Suprapubic skin (tissue), 3 donors: ENCODE measurements around the gene HTR1D.

Experiments
- EP300 ChIP-seq: sonication (generic); formaldehyde crosslinking; IDR thresholded peaks from one replicate; pipeline ENCODE4 v1.6.1; 2017; ENCODE audit warnings: antibody characterized with exemption
- TF ChIP-seq, protein P1 (sequence below), 2 donors: fragments of 200-600 bp in 1 of 2; fragments of 450-650 bp in 1 of 2; sonication (generic) in 1 of 2; IDR thresholded peaks; one replicate each; pipeline ENCODE4 v1.5.1; 2016 to 2019; ENCODE audit warnings: antibody characterized with exemption in 2 of 2, mild to moderate bottlenecking in 1 of 2, moderate library complexity in 1 of 2

DNA sequence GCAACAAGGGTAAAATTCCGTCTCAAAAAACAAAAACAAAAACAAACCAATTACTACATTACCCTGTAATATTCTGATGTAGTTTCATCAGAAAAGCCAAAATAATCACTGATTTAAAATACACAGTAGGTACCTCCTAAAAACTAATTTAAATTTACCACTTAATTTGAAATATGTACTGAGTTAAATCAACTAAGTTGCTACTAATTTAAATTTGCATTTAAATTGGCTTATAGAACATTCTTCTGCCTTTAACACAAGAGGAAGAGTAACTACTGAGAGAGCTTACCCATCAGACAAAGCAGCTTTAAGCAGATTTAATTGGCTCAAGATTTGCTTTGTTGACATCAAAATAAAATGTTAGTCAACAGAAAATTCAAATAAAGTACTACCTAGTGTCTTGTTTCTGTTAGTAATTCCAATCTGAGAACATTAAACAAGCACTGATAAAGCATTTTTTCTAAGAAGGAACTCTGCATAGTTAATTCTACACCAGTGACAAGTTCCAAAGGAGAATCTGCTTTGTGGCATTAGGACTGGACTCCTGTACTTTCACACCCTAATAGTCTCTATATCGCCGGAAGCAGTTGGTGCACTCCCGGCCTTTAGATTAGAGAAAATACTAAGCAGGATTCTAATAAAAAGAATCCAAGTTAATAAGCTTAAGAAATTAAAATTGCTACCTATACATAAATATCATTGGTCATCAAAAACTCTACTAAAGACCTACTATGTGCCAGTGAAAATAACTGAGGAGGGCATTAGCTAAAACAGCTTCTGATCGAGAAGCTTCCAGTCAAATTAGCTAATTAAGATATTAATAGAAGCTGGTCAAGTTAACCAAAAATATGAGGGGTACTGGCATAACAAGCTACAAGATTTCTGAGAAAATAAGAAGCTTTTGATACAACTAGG lies 57.1 kb downstream of the HTR1D start:
- TF ChIP-seq, protein P1, sequence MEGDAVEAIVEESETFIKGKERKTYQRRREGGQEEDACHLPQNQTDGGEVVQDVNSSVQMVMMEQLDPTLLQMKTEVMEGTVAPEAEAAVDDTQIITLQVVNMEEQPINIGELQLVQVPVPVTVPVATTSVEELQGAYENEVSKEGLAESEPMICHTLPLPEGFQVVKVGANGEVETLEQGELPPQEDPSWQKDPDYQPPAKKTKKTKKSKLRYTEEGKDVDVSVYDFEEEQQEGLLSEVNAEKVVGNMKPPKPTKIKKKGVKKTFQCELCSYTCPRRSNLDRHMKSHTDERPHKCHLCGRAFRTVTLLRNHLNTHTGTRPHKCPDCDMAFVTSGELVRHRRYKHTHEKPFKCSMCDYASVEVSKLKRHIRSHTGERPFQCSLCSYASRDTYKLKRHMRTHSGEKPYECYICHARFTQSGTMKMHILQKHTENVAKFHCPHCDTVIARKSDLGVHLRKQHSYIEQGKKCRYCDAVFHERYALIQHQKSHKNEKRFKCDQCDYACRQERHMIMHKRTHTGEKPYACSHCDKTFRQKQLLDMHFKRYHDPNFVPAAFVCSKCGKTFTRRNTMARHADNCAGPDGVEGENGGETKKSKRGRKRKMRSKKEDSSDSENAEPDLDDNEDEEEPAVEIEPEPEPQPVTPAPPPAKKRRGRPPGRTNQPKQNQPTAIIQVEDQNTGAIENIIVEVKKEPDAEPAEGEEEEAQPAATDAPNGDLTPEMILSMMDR (IDR thresholded peaks at IDR 0.05): no peak
- TF ChIP-seq EP300: no peak
